Esophagus muscularis mucosa (tissue), 4 donors: ENCODE results near the gene PLEKHD1. TPM values are rescaled to one million over a fixed set of nuclear protein-coding genes. Genes with fewer than 3 reads are reported as not detected.

Experiments used
- DNase-seq: peaks from one replicate; pipeline ENCODE4 v3.0.0-alpha.2; 2017; ENCODE audit errors: extremely low spot score
- H3K27ac ChIP-seq, 4 donors: fragments of 200-600 bp; sonication (generic); replicated peaks in 1 of 4; 1 replicate in 3 of 4; 2 replicates in 1 of 4; pipeline ENCODE4 v1.5.1; 2016 to 2019; ENCODE audit warnings: mild to moderate bottlenecking in 1 of 4
- H3K27me3 ChIP-seq, 4 donors: fragments of 200-600 bp; sonication (generic); one replicate each; pipeline versions ENCODE4 v1.5.1 to v1.6.0; 2016 to 2019
- H3K36me3 ChIP-seq, 4 donors: fragments of 200-600 bp; sonication (generic); one replicate each; pipeline ENCODE4 v1.5.1; 2016 to 2019
- H3K4me1 ChIP-seq, 4 donors: fragments of 200-600 bp; sonication (generic); one replicate each; pipeline ENCODE4 v1.5.1; 2016 to 2019
- H3K4me3 ChIP-seq, 4 donors: fragments of 200-600 bp; sonication (generic); 1 replicate in 2 of 4; 2 replicates in 2 of 4; pipeline ENCODE4 v1.5.1; 2016 to 2019; ENCODE audit warnings: mild to moderate bottlenecking in 4 of 4, moderate library complexity in 1 of 4
- H3K9me3 ChIP-seq, 4 donors: fragments of 200-600 bp; sonication (generic); 1 replicate in 3 of 4; 2 replicates in 1 of 4; pipeline ENCODE4 v1.5.1; 2016 to 2019
- EP300 ChIP-seq: sonication (generic); formaldehyde crosslinking; IDR thresholded peaks from one replicate; pipeline ENCODE4 v1.6.1; 2017; ENCODE audit warnings: antibody characterized with exemption
- POLR2A ChIP-seq: fragments of 450-650 bp; IDR thresholded peaks from one replicate; pipeline ENCODE4 v1.6.1; 2017; ENCODE audit warnings: antibody characterized with exemption, moderate library complexity, mild to moderate bottlenecking, low read depth
- POLR2AphosphoS5 ChIP-seq, 2 donors: sonication (generic); formaldehyde crosslinking; IDR thresholded peaks; one replicate each; pipeline ENCODE4 v1.6.1; 2017; ENCODE audit warnings: antibody characterized with exemption in 2 of 2
- WGBS: methylation state at CpG from one replicate; pipeline ENCODE4 v1.1.5; 2018; 5-methylcytosine and 5-hydroxymethylcytosine counted together
- intact Hi-C: fragments of 100-400 bp; cut with DNase I; formaldehyde crosslinking; loops from one replicate; pipeline ENCODE4 v1.15.1; 2023
- total RNA-seq, 4 donors: library from RNA; depleted of rRNA; stranded (reverse); fragments of >200 nt; gene quantifications; one replicate each; pipeline versions ENCODE4 v1.1.0 to v1.2.1, GENCODE V29; 2016
- TF ChIP-seq, protein P1 (sequence below), 3 experiments: fragments of 200-600 bp in 2 of 3; fragments of 450-650 bp in 1 of 3; sonication (generic) in 2 of 3; IDR thresholded peaks; one replicate each; pipeline ENCODE4 v1.5.1; 2017 to 2019; ENCODE audit warnings: antibody characterized with exemption in 3 of 3, mild to moderate bottlenecking in 2 of 3, moderate library complexity in 1 of 3

Gene PLEKHD1
- total RNA-seq, 4 donors from 2014 or later, result 0.17 TPM; not detected in 3

- H3K4me1 ChIP-seq, result peaks cover 0 to under 1% (median 0%) of the 10 kb centered on the region in 4 donors
- no peaks in the 10 kb centered on the region for H3K9me3 ChIP-seq
- 65% methylated on average over 1 of the region's 1 CpG for WGBS
- no peak overlapping the region for H3K27ac ChIP-seq
- peaks cover 0 to 44% (median 7%) of the 10 kb centered on the region in 4 donors for H3K27me3 ChIP-seq
- H3K4me3 ChIP-seq, result no peak overlapping the region
- no peak for DNase-seq
- H3K36me3 ChIP-seq, result no peaks in the 10 kb centered on the region
- TF ChIP-seq EP300 (no peak), POLR2A (no peak), POLR2AphosphoS5 (IDR thresholded peaks at IDR 0.05) (no peak)
- TF ChIP-seq, protein P1, sequence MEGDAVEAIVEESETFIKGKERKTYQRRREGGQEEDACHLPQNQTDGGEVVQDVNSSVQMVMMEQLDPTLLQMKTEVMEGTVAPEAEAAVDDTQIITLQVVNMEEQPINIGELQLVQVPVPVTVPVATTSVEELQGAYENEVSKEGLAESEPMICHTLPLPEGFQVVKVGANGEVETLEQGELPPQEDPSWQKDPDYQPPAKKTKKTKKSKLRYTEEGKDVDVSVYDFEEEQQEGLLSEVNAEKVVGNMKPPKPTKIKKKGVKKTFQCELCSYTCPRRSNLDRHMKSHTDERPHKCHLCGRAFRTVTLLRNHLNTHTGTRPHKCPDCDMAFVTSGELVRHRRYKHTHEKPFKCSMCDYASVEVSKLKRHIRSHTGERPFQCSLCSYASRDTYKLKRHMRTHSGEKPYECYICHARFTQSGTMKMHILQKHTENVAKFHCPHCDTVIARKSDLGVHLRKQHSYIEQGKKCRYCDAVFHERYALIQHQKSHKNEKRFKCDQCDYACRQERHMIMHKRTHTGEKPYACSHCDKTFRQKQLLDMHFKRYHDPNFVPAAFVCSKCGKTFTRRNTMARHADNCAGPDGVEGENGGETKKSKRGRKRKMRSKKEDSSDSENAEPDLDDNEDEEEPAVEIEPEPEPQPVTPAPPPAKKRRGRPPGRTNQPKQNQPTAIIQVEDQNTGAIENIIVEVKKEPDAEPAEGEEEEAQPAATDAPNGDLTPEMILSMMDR (IDR thresholded peaks at IDR 0.05), result no peak
- intact Hi-C loops, result no loop called here
These were observed 68.7 kb downstream of the PLEKHD1 start for GRCh38 chr14:69553252-69553651.

DNA sequence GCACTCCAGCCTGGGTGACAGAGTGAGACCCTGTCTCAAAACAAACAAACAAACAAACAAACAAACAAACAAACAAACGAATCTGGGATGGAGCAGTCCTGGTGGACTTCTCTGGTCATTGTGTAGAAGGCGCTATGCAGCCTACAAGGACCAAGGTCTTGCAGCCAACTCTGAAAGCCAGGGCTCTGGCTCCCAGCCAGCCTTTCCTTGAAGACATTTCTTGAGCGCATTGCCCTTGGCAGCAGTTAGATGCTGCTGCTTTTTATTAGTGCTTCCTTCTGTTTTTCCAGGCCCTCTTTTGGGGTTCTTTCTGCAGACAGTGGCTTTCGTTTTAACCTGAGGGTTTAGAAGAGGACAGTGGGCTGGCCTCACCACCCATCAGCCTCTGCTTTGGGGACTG, 70.0 kb downstream of the PLEKHD1 start:
- Histone ChIP-seq H3K27me3 (peaks cover 0 to 37% (median 1%) of the 10 kb centered on the region in 4 donors), H3K36me3 (no peaks in the 10 kb centered on the region), H3K9me3 (no peaks in the 10 kb centered on the region), H3K27ac (no peak overlapping the region), H3K4me1 (no peaks in the 10 kb centered on the region), H3K4me3 (no peak overlapping the region)
- TF ChIP-seq EP300 (no peak), POLR2AphosphoS5 (IDR thresholded peaks at IDR 0.05) (no peak), POLR2A (no peak)
- TF ChIP-seq, protein P1 (IDR thresholded peaks at IDR 0.05), result no peak
- intact Hi-C loops, result no loop called here
- no peak for DNase-seq
- 38% methylated on average over 4 of the region's 4 CpGs for WGBS

GRCh38 chr14:69558774-69559173, 74.2 kb downstream of the PLEKHD1 start:
- TF ChIP-seq EP300, result no peak
- Histone ChIP-seq H3K4me3 (no peak overlapping the region), H3K36me3 (no peaks in the 10 kb centered on the region), H3K9me3 (no peaks in the 10 kb centered on the region), H3K4me1 (no peaks in the 10 kb centered on the region), H3K27me3 (peaks cover 0 to 33% (median 0%) of the 10 kb centered on the region in 4 donors), H3K27ac (no peak overlapping the region)
- WGBS, result 88% methylated on average over 4 of the region's 4 CpGs
- DNase-seq, result no peak
- intact Hi-C loops, result no loop called here

DNA sequence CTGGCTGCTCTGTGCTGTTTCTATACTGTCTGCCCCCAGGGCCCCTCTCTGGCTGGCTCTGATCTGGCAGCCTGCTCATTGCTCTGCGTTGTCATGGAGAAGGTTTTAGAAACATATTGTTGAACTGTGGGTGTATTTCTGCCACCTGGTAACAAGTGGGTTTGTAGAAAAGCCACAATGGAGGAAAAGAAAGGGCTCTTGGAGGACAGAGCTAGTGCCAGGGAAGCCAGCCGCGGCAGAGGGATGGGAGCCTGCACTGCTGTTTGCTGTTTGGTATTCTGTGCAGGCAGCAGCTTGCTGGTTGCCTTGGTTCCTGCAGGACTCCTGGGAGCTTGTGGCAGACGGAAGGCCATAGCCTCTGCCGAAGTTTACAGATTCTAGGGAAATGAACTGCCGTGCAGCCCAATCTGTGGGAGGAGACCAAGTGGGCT, 75.1 kb downstream of the PLEKHD1 start:
- Histone ChIP-seq H3K4me3 (no peak overlapping the region), H3K27ac (no peak overlapping the region), H3K4me1 (no peaks in the 10 kb centered on the region), H3K27me3 (peaks cover 0 to 41% (median 0%) of the 10 kb centered on the region in 4 donors), H3K36me3 (no peaks in the 10 kb centered on the region), H3K9me3 (no peaks in the 10 kb centered on the region)
- WGBS, result 31% methylated on average over 6 of the region's 6 CpGs
- TF ChIP-seq POLR2AphosphoS5 (IDR thresholded peaks at IDR 0.05), result no peak
- TF ChIP-seq POLR2A, result no peak
- TF ChIP-seq EP300, result no peak
- TF ChIP-seq, protein P1 (IDR thresholded peaks at IDR 0.05), result no peak
- no peak for DNase-seq
- intact Hi-C loops, result no loop called here

DNA sequence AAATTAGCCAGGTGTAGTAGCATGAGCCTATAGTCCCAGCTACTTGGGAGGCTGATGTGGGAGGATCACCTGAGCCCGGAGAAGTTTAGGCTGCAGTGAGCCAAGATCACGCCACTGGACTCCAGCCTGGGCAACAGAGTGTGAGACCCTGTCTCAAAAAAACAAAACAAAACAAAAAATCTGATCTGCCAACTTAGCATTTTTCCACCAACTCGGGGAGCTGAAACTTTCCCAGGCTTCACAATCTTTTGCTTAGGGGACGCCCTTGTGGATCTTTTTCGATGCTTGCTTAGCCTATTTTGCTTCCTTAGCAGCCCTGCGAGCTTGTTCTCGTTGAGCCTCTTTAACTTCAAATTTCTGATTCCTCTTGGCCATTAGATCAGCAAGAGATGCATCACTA, 76.3 kb downstream of the PLEKHD1 start:
- no peak for DNase-seq
- peaks cover 0 to 54% (median 0%) of the 10 kb centered on the region in 4 donors for H3K27me3 ChIP-seq
- WGBS, result 88% methylated on average over 7 of the region's 7 CpGs

More for the DNA sequence above, 76.3 kb downstream of the PLEKHD1 start:
- intact Hi-C loops, result no loop called here
- no peaks in the 10 kb centered on the region for H3K36me3 ChIP-seq
- TF ChIP-seq EP300 (no peak), POLR2A (no peak), POLR2AphosphoS5 (IDR thresholded peaks at IDR 0.05) (no peak)
- TF ChIP-seq, protein P1 (IDR thresholded peaks at IDR 0.05), result no peak
- H3K27ac ChIP-seq, result no peak overlapping the region
- no peak overlapping the region for H3K4me3 ChIP-seq
- H3K4me1 ChIP-seq, result no peaks in the 10 kb centered on the region
- H3K9me3 ChIP-seq, result no peaks in the 10 kb centered on the region
